ENCODE measurements around the gene TSSK6. TPM values are rescaled to one million over a fixed set of nuclear protein-coding genes. Genes with fewer than 3 reads are reported as not detected.

The TSSK6 gene
- polyA plus RNA-seq, 4 donors = 0.89 to 2.0 (median 0.94) TPM

GRCh38 chr19:19531951-19532805, 16.8 kb upstream of the TSSK6 start:
- peak in 3 of 4 donors; percentile 46 to 74 (median 62) for DNase-seq (ENCODE audit: low read depth in 4 of 4, low spot score in 3 of 4)

- no peak for DNase-seq (ENCODE audit: low read depth in 4 of 4, low spot score in 3 of 4)
These were observed 15.5 kb upstream of the TSSK6 start for GRCh38 chr19:19530889-19531288.

- no peak for DNase-seq (ENCODE audit: low read depth in 4 of 4, low spot score in 3 of 4)
These were observed 15.1 kb upstream of the TSSK6 start for GRCh38 chr19:19530423-19530804.

- no peak for DNase-seq (ENCODE audit: low read depth in 4 of 4, low spot score in 3 of 4)
These were observed 14.6 kb upstream of the TSSK6 start for GRCh38 chr19:19529783-19530422.

- no peak for DNase-seq (ENCODE audit: low read depth in 4 of 4, low spot score in 3 of 4)
These were observed 13.6 kb upstream of the TSSK6 start, which contains the start of gene YJEFN3 for GRCh38 chr19:19528721-19529490. YJEFN3 (plus strand) TSS chr19:19528911; CDS start chr19:19528933, 22 bp downstream.

- DNase-seq (ENCODE audit: low read depth in 4 of 4, low spot score in 3 of 4) = no peak
These were observed 12.6 kb upstream of the TSSK6 start for GRCh38 chr19:19527674-19528625.

GRCh38 chr19:19527371-19527656, 12.0 kb upstream of the TSSK6 start:
- no peak for DNase-seq (ENCODE audit: low read depth in 4 of 4, low spot score in 3 of 4)

GRCh38 chr19:19526581-19527370, 11.4 kb upstream of the TSSK6 start:
- DNase-seq (ENCODE audit: low read depth in 4 of 4, low spot score in 3 of 4) = no peak

- no peak for DNase-seq (ENCODE audit: low read depth in 4 of 4, low spot score in 3 of 4)
These were observed 10.4 kb upstream of the TSSK6 start for GRCh38 chr19:19525611-19526380.

GRCh38 chr19:19524053-19524452, 8.7 kb upstream of the TSSK6 start:
- DNase-seq (ENCODE audit: low read depth in 4 of 4, low spot score in 3 of 4) = no peak

GRCh38 chr19:19523177-19523576, 7.8 kb upstream of the TSSK6 start:
- DNase-seq (ENCODE audit: low read depth in 4 of 4, low spot score in 3 of 4) = no peak

GRCh38 chr19:19520989-19521388, 5.6 kb upstream of the TSSK6 start:
- DNase-seq (ENCODE audit: low read depth in 4 of 4, low spot score in 3 of 4) = no peak

- no peak for DNase-seq (ENCODE audit: low read depth in 4 of 4, low spot score in 3 of 4)
These were observed 1.9 kb upstream of the TSSK6 start for GRCh38 chr19:19517235-19517619.

- peak; percentile 91 to 96 (median 93) for DNase-seq (ENCODE audit: low read depth in 4 of 4, low spot score in 3 of 4)
These were observed 533 bp upstream of the TSSK6 start, which contains the start of gene NDUFA13 for GRCh38 chr19:19515642-19516519. NDUFA13 (plus strand) TSS chr19:19516225; CDS start chr19:19516239, 14 bp downstream.

GRCh38 chr19:19514215-19514657, 1.1 kb downstream of the TSSK6 start:
- DNase-seq (ENCODE audit: low read depth in 4 of 4, low spot score in 3 of 4) = peak; percentile 55 to 67 (median 64)

GRCh38 chr19:19513682-19514081, 1.7 kb downstream of the TSSK6 start:
- DNase-seq (ENCODE audit: low read depth in 4 of 4, low spot score in 3 of 4) = no peak

GRCh38 chr19:19510432-19510831, 4.9 kb downstream of the TSSK6 start:
- DNase-seq (ENCODE audit: low read depth in 4 of 4, low spot score in 3 of 4) = no peak

- no peak for DNase-seq (ENCODE audit: low read depth in 4 of 4, low spot score in 3 of 4)
These were observed 7.1 kb downstream of the TSSK6 start for GRCh38 chr19:19508217-19508616.
